ENCODE results near the gene ZNF524. TPM values are rescaled to one million over a fixed set of nuclear protein-coding genes. Genes with fewer than 3 reads are reported as not detected.

The ZNF524 gene
- polyA plus RNA-seq, 2 of the 4 experiments (the other 2 are of a cell fraction), result 6.4 to 9.7 TPM

- POLR2A ChIA-PET, result interaction anchor here (0.6 kb wide), 1 partner anchor 452 kb away, joined by 3 read pairs; the partner anchor contains the start of gene DNAAF3
- CTCF ChIA-PET, result interaction anchor here (0.8 to 24.9 kb wide), 6 partner anchors 9 to 150 kb away, joined by 3 to 363 read pairs (median 52); partner anchors contain the start of genes ZNF628 and ZNF865
- no peak overlapping the region for H3K4me3 ChIP-seq
- FAIRE-seq (no peak), ATAC-seq (no peak), DNase-seq (ENCODE audit: low read depth in 1 of 2, low spot score in 1 of 2) (no peak)
- TF ChIP-seq, protein P1, sequence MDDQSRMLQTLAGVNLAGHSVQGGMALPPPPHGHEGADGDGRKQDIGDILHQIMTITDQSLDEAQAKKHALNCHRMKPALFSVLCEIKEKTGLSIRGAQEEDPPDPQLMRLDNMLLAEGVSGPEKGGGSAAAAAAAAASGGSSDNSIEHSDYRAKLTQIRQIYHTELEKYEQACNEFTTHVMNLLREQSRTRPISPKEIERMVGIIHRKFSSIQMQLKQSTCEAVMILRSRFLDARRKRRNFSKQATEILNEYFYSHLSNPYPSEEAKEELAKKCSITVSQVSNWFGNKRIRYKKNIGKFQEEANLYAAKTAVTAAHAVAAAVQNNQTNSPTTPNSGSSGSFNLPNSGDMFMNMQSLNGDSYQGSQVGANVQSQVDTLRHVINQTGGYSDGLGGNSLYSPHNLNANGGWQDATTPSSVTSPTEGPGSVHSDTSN (IDR thresholded peaks at IDR 0.05), result no peak
- 86% methylated on average over 7 of the region's 7 CpGs for WGBS (ENCODE audit: missing lambda C conversion rate)
- no peaks in the 10 kb centered on the region for H3K9me3 ChIP-seq
- H3K27ac ChIP-seq, result no peak overlapping the region
- H3K4me2 ChIP-seq, result no peak overlapping the region
- H3K4me1 ChIP-seq, result no peaks in the 10 kb centered on the region
Observed at GRCh38 chr19:55618426-55618825, 18.3 kb downstream of the ZNF524 start.

DNA sequence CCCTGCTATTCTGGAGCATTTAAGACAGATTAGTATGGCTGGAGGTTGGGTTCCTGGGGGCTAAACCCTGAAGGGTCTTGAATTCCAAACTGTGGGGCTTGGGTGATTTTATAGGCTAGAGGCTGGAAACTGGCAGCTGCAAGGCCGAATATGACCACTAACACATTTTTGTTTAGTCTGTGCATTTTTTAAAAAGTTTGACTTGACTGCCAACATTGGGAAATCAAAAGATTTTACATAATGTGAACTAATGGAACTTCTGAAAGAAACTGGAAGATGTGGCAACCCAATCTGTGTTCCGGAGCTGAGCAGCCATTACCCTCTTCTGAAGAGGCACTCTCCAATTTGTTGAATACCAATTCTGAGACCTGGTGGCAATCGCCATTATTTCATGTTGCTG, 19.2 kb downstream of the ZNF524 start:
- no peak for ATAC-seq
- no peak for DNase-seq (ENCODE audit: low read depth in 1 of 2, low spot score in 1 of 2)
- no peak overlapping the region for H3K27ac ChIP-seq
- POLR2A ChIA-PET, result interaction anchor here (0.7 kb wide), 1 partner anchor 95 kb away, joined by 11 read pairs; no protein-coding TSS in a partner anchor
- 0 out of 3 replicates have a peak, but pooled peaks cover 4% of the 10 kb centered on the region for H3K4me1 ChIP-seq
- H3K4me3 ChIP-seq, result no peak overlapping the region
- H3K4me2 ChIP-seq, result no peak overlapping the region
- H3K9me3 ChIP-seq, result no peaks in the 10 kb centered on the region
- WGBS (ENCODE audit: missing lambda C conversion rate), result 84% methylated on average over 3 of the region's 3 CpGs
- no peak for TF ChIP-seq RAD21 (conservative IDR thresholded peaks at IDR 0.05 in 1 of 2, IDR thresholded peaks at IDR 0.05 in 1 of 2)
- TF ChIP-seq, protein P1 (IDR thresholded peaks at IDR 0.05), result 0 out of 2 replicates have a peak, but pooled peaks have one; percentile 25
- TF ChIP-seq HEYL (CRISPR knock-in tag; IDR thresholded peaks at IDR 0.05), result no peak
- CTCF ChIA-PET, result interaction anchor here (1.2 to 24.9 kb wide), 6 partner anchors 10 to 327 kb away, joined by 6 to 363 read pairs (median 52); partner anchors contain the start of gene ZNF865
- peak; percentile 63 for FAIRE-seq

DNA sequence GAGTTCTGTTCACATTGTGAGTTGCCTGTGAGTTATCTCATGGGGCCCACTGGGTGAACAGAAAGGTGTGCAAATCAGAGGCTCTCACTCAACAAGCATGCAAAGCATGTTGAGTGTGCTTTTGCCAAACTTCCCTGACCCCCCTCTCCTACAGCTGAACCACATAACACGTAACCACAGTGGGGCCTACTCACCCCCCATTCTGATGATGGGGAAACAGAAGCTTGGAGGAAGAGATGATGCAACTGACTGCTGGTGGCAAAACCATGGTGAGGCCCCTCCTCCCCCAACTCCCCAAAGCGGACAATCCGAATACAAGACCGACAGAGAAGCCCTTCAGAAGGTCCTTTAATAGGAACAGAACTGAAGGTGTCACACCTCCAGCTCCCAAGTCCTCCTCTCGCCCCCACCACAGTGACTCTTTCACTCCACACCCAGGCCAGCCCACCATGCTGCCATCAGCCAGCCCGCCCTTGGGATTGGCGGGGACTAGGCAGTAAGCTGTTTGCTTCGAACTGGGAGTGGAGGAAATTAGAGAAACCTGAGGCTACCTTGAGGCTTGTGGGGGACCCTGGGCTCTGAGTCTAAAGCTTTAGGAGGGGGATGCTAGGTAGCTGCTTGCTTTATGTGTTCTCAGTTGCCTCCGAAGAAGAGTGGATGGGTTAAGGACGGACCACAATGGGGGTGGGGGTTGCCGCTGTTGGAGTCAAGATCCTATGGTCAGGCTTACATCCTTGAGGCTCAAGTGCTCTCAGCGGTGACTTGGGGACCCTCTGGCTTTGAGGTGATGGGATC, 20.5 kb downstream of the ZNF524 start:
- Histone ChIP-seq H3K4me2 (no peak overlapping the region), H3K4me1 (0 out of 3 replicates have a peak, but pooled peaks cover 7% of the 10 kb centered on the region), H3K4me3 (no peak overlapping the region), H3K27ac (no peak overlapping the region), H3K9me3 (no peaks in the 10 kb centered on the region)
- POLR2A ChIA-PET, result interaction anchor here (1.0 kb wide), 1 partner anchor 15 kb away, joined by 5 read pairs; the partner anchor contains the start of gene ZNF865
- peak; percentile 77; the same call in 1 of the 2 replicates for TF ChIP-seq POLR2AphosphoS2 (conservative IDR thresholded peaks at IDR 0.05; ENCODE audit: low read length)
- no peak for TF ChIP-seq USF2 (IDR thresholded peaks at IDR 0.05)
- TF ChIP-seq FOSL2 (IDR thresholded peaks at IDR 0.05), result no peak
- no peak for TF ChIP-seq FOSL2 (CRISPR knock-in tag; IDR thresholded peaks at IDR 0.05)
- ATAC-seq, result no peak
- FAIRE-seq, result no peak
- CTCF ChIA-PET, result interaction anchor here (1.0 to 24.9 kb wide), 8 partner anchors 11 to 479 kb away, joined by 3 to 363 read pairs (median 7); partner anchors contain the start of gene ZNF865
- 96% methylated on average over 12 of the region's 12 CpGs for WGBS (ENCODE audit: missing lambda C conversion rate)
- DNase-seq (ENCODE audit: low read depth in 1 of 2, low spot score in 1 of 2), result no peak

DNA sequence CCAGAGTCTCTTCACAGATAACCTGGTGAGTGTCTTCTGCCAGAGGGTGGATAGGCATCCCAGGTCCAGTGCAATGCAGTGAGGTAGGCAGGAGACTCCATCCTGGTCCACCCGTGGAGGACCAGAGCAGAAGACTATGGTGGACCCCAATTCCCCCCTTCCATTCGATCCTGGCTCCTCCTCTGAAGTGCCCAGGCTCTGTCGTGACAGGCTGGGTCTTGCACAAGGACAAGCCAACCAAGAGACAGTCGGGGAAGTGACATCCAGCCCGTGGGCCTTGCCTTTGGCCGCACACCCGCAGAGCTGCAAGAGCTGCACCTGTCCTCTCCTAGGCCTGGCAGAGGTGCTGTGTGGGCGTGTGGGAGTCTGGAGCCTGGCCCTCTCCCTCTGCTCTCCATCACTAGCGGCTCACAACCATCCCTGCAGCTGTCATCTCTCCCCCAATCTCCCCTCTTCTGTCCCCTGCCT, 21.2 kb downstream of the ZNF524 start:
- TF ChIP-seq HOXB5 (CRISPR knock-in tag; IDR thresholded peaks at IDR 0.05) (no peak), FOSL2 (IDR thresholded peaks at IDR 0.05) (no peak), FOSL2 (CRISPR knock-in tag; IDR thresholded peaks at IDR 0.05) (no peak), SMC3 (IDR thresholded peaks at IDR 0.05) (no peak), CBX2 (IDR thresholded peaks at IDR 0.05; ENCODE audit: borderline replicate concordance, low read depth) (no peak), MAZ (IDR thresholded peaks at IDR 0.05; ENCODE audit: borderline replicate concordance, low read depth, low read length) (no peak), NFE2L2 (conservative IDR thresholded peaks at IDR 0.05; ENCODE audit: low read length) (no peak), ELK1 (IDR thresholded peaks at IDR 0.05; ENCODE audit: low read depth, low read length) (no peak), REST (IDR thresholded peaks at IDR 0.05) (no peak), KDM5A (IDR thresholded peaks at IDR 0.05) (no peak), NPAS2 (CRISPR knock-in tag; IDR thresholded peaks at IDR 0.05; ENCODE audit: borderline replicate concordance) (no peak)
- Histone ChIP-seq H3K27ac (no peak overlapping the region), H3K9me3 (no peaks in the 10 kb centered on the region), H3K4me2 (no peak overlapping the region), H3K4me3 (no peak overlapping the region), H3K4me1 (0 out of 3 replicates have a peak, but pooled peaks cover 7% of the 10 kb centered on the region)
- ATAC-seq (0 out of 6 replicates have a peak, but pooled peaks of 1 of the 2 experiments have one; percentile 6), DNase-seq (ENCODE audit: low read depth in 1 of 2, low spot score in 1 of 2) (no peak), FAIRE-seq (no peak)
- CTCF ChIA-PET, result interaction anchor here (1.0 to 24.9 kb wide), 6 partner anchors 11 to 480 kb away, joined by 3 to 363 read pairs (median 52); partner anchors contain the start of gene ZNF865
- WGBS (ENCODE audit: missing lambda C conversion rate), result 91% methylated on average over 9 of the region's 9 CpGs
- POLR2A ChIA-PET, result interaction anchor here (1.0 kb wide), 1 partner anchor 15 kb away, joined by 5 read pairs; the partner anchor contains the start of gene ZNF865

All from A549 (cell line).